Esophagus muscularis mucosa (tissue), 4 donors: ENCODE data around the gene KRT86. TPM values are rescaled to one million over a fixed set of nuclear protein-coding genes. Genes with fewer than 3 reads are reported as not detected.

Source experiments
- DNase-seq: peaks from one replicate; pipeline ENCODE4 v3.0.0-alpha.2; 2017; ENCODE audit errors: extremely low spot score
- H3K27ac ChIP-seq, 4 donors: fragments of 200-600 bp; sonication (generic); replicated peaks in 1 of 4; 1 replicate in 3 of 4; 2 replicates in 1 of 4; pipeline ENCODE4 v1.5.1; 2016 to 2019; ENCODE audit warnings: mild to moderate bottlenecking in 1 of 4
- H3K27me3 ChIP-seq, 4 donors: fragments of 200-600 bp; sonication (generic); one replicate each; pipeline versions ENCODE4 v1.5.1 to v1.6.0; 2016 to 2019
- H3K36me3 ChIP-seq, 4 donors: fragments of 200-600 bp; sonication (generic); one replicate each; pipeline ENCODE4 v1.5.1; 2016 to 2019
- H3K4me1 ChIP-seq, 4 donors: fragments of 200-600 bp; sonication (generic); one replicate each; pipeline ENCODE4 v1.5.1; 2016 to 2019
- H3K4me3 ChIP-seq, 4 donors: fragments of 200-600 bp; sonication (generic); 1 replicate in 2 of 4; 2 replicates in 2 of 4; pipeline ENCODE4 v1.5.1; 2016 to 2019; ENCODE audit warnings: mild to moderate bottlenecking in 4 of 4, moderate library complexity in 1 of 4
- H3K9me3 ChIP-seq, 4 donors: fragments of 200-600 bp; sonication (generic); 1 replicate in 3 of 4; 2 replicates in 1 of 4; pipeline ENCODE4 v1.5.1; 2016 to 2019
- CTCF ChIP-seq, 3 experiments: fragments of 200-600 bp in 2 of 3; fragments of 450-650 bp in 1 of 3; sonication (generic) in 2 of 3; IDR thresholded peaks; one replicate each; pipeline ENCODE4 v1.5.1; 2017 to 2019; ENCODE audit warnings: antibody characterized with exemption in 3 of 3, mild to moderate bottlenecking in 2 of 3, moderate library complexity in 1 of 3
- EP300 ChIP-seq: sonication (generic); formaldehyde crosslinking; IDR thresholded peaks from one replicate; pipeline ENCODE4 v1.6.1; 2017; ENCODE audit warnings: antibody characterized with exemption
- POLR2A ChIP-seq: fragments of 450-650 bp; IDR thresholded peaks from one replicate; pipeline ENCODE4 v1.6.1; 2017; ENCODE audit warnings: antibody characterized with exemption, moderate library complexity, mild to moderate bottlenecking, low read depth
- POLR2AphosphoS5 ChIP-seq, 2 donors: sonication (generic); formaldehyde crosslinking; IDR thresholded peaks; one replicate each; pipeline ENCODE4 v1.6.1; 2017; ENCODE audit warnings: antibody characterized with exemption in 2 of 2
- WGBS: methylation state at CpG from one replicate; pipeline ENCODE4 v1.1.5; 2018; 5-methylcytosine and 5-hydroxymethylcytosine counted together
- intact Hi-C: fragments of 100-400 bp; cut with DNase I; formaldehyde crosslinking; loops from one replicate; pipeline ENCODE4 v1.15.1; 2023
- total RNA-seq, 4 donors: library from RNA; depleted of rRNA; stranded (reverse); fragments of >200 nt; gene quantifications; one replicate each; pipeline versions ENCODE4 v1.1.0 to v1.2.1, GENCODE V29; 2016

Gene KRT86
- total RNA-seq, 4 donors from 2014 or later, result 0.29 to 0.33 TPM; not detected in 2

GRCh38 chr12:52322069-52322468 lies 47.6 kb downstream of the KRT86 start:
- Histone ChIP-seq H3K27ac (no peak overlapping the region), H3K36me3 (no peaks in the 10 kb centered on the region), H3K27me3 (peaks cover 0 to 32% (median 0%) of the 10 kb centered on the region in 4 donors), H3K4me1 (peaks cover 0 to 4% (median 0%) of the 10 kb centered on the region in 4 donors), H3K9me3 (no peaks in the 10 kb centered on the region), H3K4me3 (no peak overlapping the region)
- TF ChIP-seq EP300, result no peak
- no peak for TF ChIP-seq POLR2A
- TF ChIP-seq POLR2AphosphoS5 (IDR thresholded peaks at IDR 0.05), result no peak
- no peak for TF ChIP-seq CTCF (IDR thresholded peaks at IDR 0.05)
- DNase-seq, result no peak
- 100% methylated on average over 1 of the region's 1 CpG for WGBS
- intact Hi-C loops, result no loop called here

GRCh38 chr12:52323001-52323400 lies 48.6 kb downstream of the KRT86 start:
- no CpG with 5 or more reads among the region's 1 CpG for WGBS
- intact Hi-C loops, result no loop called here

GRCh38 chr12:52323416-52324152 lies 49.1 kb downstream of the KRT86 start:
- Histone ChIP-seq H3K4me3 (no peak overlapping the region), H3K36me3 (no peaks in the 10 kb centered on the region), H3K27ac (no peak overlapping the region), H3K9me3 (no peaks in the 10 kb centered on the region), H3K27me3 (peaks cover 0 to 32% (median 0%) of the 10 kb centered on the region in 4 donors), H3K4me1 (peaks cover 0 to 9% (median 4%) of the 10 kb centered on the region in 4 donors)
- intact Hi-C loops, result no loop called here
- TF ChIP-seq CTCF (IDR thresholded peaks at IDR 0.05) (no peak), POLR2A (no peak), POLR2AphosphoS5 (IDR thresholded peaks at IDR 0.05) (no peak), EP300 (no peak)
- 88% methylated on average over 8 of the region's 10 CpGs for WGBS
- no peak for DNase-seq

More at GRCh38 chr12:52323001-52323400, 48.6 kb downstream of the KRT86 start:
- Histone ChIP-seq H3K27ac (no peak overlapping the region), H3K36me3 (no peaks in the 10 kb centered on the region), H3K4me3 (no peak overlapping the region), H3K9me3 (no peaks in the 10 kb centered on the region), H3K27me3 (peaks cover 0 to 32% (median 0%) of the 10 kb centered on the region in 4 donors), H3K4me1 (peaks cover 0 to 9% (median 4%) of the 10 kb centered on the region in 4 donors)
- DNase-seq, result no peak
- TF ChIP-seq EP300, result no peak

GRCh38 chr12:52324153-52324444 lies 49.7 kb downstream of the KRT86 start:
- H3K4me1 ChIP-seq, result peaks cover 0 to 9% (median 4%) of the 10 kb centered on the region in 4 donors
- no CpG with 5 or more reads among the region's 3 CpGs for WGBS

More at GRCh38 chr12:52324153-52324444, 49.7 kb downstream of the KRT86 start:
- H3K27me3 ChIP-seq, result peaks cover 0 to 28% (median 0%) of the 10 kb centered on the region in 4 donors
- no peaks in the 10 kb centered on the region for H3K36me3 ChIP-seq
- no peak overlapping the region for H3K4me3 ChIP-seq
- H3K9me3 ChIP-seq, result no peaks in the 10 kb centered on the region
- H3K27ac ChIP-seq, result no peak overlapping the region
- intact Hi-C loops, result no loop called here
- no peak for DNase-seq
- no peak for TF ChIP-seq POLR2A
- no peak for TF ChIP-seq POLR2AphosphoS5 (IDR thresholded peaks at IDR 0.05)
- TF ChIP-seq CTCF (IDR thresholded peaks at IDR 0.05), result no peak
- no peak for TF ChIP-seq EP300
